Left cardiac atrium (tissue), 4 donors: ENCODE data around the gene RTN4RL1. TPM values are rescaled to one million over a fixed set of nuclear protein-coding genes. Genes with fewer than 3 reads are reported as not detected.
A peak's percentile ranks its signal among the peaks of the same experiment; 100 is the strongest.

Experiments
- ATAC-seq, 2 donors: fragments of 200-7000 bp; cut with Tn5 transposase; one replicate each; pipeline ENCODE4 v1.9.1; 2020; ENCODE audit warnings: mild to moderate bottlenecking in 2 of 2, moderate library complexity in 2 of 2
- DNase-seq: peaks from one replicate; pipeline ENCODE4 v3.0.0-alpha.2; 2020
- intact Hi-C, 2 donors: fragments of 100-400 bp; cut with DNase I; formaldehyde crosslinking; loops; one replicate each; pipeline versions ENCODE4 v1.14.1 to v1.15.1; 2022 to 2023
- total RNA-seq, 2 donors: library from RNA; stranded (reverse); fragmentation: NEBNext Ultra II Directional; extraction: Animal tissue kit (Norgen Biotek cat#: 25700); gene quantifications; one replicate each; pipeline ENCODE4 v1.2.1, GENCODE V29; 2021
- donor health status: DM: no; HTN: yes; CAD: no.
- donor health status: DM: no; HTN: yes; CAD: no; lungs with severe emphysema.
- donor health status: DM: yes; HTN: yes; CAD: no.
- donor health status: Dilated cardiomyopathy.

RTN4RL1 gene
- total RNA-seq, 2 donors from 2014 or later, result 6.2 to 7.6 TPM

- DNase-seq (peak; percentile 68), ATAC-seq (peak; percentile 86 to 94)
- intact Hi-C loops, result no loop called here
Observed at GRCh38 chr17:1947229-1947742, 77.8 kb downstream of the RTN4RL1 start.

- intact Hi-C loops, result no loop called here
- ATAC-seq (no peak), DNase-seq (no peak)
Observed at GRCh38 chr17:1946021-1946932, 78.9 kb downstream of the RTN4RL1 start.

DNA sequence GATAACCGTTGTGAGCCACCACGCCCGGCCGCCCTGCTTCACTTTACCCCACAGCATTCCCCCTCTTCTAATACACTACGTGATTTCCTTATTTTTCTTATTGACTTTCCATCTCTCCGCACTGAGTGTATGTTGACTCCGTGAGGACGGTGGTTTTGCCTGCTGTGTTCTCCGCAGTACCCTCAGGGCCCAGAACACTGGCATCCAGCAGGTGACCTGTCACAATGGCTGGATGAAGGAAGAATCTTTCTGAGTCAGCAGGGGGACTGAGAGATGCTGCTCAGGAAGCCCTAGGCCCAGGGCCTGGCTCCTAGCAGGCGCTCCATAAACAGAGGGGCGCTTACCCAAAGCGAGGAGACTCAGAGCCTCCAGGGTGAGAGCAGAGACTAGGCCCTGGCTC lies 79.5 kb downstream of the RTN4RL1 start:
- ATAC-seq (no peak), DNase-seq (no peak)
- intact Hi-C loops, result no loop called here

DNA sequence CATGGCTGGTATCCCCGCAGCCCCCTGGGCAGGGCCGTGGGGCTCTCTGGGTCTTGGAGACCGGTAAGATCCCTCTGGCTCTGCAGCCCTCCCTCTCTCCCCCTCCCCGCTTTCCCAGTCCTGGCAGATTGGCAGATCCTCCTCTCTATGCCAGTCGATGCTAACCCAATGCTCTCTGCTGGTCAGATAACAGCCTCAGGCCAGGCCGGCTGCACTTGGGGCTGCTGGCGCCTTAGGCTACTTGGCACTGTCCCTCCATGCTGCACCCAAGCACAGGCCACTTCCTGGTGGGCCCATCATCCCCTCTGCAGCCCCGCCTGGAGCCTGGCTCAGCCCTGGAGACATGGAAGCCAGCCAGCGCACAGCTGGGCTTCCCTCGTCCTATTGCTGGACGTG lies 81.7 kb downstream of the RTN4RL1 start:
- ATAC-seq (no peak), DNase-seq (no peak)
- intact Hi-C loops, result no loop called here

GRCh38 chr17:1942666-1943435 lies 82.3 kb downstream of the RTN4RL1 start:
- intact Hi-C loops, result no loop called here
- ATAC-seq (no peak), DNase-seq (no peak)

- DNase-seq (no peak), ATAC-seq (no peak)
- intact Hi-C loops, result no loop called here
Observed at GRCh38 chr17:1942066-1942365, 83.1 kb downstream of the RTN4RL1 start.

DNA sequence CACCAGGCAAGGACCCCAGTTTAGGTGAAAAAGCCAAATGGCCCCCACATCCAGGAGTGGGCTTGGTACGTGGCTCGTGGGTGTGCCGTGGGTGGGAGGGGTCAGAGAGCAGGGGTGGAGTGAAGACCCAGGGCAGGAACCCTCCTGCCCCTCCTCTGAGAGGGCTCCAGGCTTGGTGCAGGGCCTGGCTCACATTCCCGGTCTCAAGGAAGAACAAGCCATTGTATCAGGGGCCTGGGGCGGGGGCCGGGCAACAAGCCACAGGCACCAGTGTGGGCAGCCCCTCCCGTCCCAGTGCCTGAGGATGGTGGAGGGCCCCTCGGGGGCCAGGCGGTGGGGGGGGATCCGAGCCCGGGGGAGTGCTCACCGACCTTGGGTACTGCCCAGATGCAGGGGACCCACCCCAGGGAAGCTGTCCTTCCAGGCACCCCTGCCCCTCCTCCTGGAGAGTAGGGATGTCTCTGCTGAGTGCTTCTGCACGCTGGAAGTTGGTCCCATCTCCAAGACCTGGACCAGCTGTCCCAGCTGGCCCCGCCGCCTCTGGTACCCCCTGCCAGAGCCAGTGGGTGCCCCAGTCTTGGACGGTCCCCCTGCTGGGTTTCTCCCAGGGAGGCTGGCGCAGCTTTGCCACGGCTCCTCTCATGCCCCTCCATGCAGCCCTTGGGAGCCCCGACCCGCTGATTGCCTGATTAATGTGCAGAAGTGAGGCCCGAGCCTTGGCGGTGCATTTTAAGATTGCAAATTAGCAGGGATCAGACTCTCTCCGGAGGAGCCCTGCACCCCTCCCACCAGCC lies 83.7 kb downstream of the RTN4RL1 start:
- no peak for ATAC-seq
- intact Hi-C loops, result no loop called here
- DNase-seq, result no peak

DNA sequence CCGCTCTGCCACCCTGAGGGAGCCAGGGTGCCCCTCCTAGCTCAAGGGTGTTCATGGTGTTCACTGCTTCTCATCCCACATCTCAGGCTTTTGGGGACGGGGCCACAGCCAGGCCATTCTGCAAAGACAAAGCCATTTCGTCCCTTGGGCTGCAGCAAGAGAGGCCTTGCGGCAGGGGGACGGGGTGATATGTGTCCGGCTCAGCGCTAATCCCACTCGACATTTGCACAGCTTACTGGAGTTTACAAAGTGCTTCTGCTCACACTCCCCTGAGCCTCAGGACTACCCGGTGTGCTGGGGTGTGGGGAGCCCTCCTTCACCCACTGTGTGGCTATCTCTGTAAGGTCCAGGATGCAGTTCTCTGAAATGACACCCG lies 84.3 kb downstream of the RTN4RL1 start:
- intact Hi-C loops, result no loop called here
- DNase-seq (no peak), ATAC-seq (no peak)

- no peak for DNase-seq
- intact Hi-C loops, result no loop called here
- peak; percentile 23 to 67 for ATAC-seq
Observed at GRCh38 chr17:1939981-1940809, 84.9 kb downstream of the RTN4RL1 start.

DNA sequence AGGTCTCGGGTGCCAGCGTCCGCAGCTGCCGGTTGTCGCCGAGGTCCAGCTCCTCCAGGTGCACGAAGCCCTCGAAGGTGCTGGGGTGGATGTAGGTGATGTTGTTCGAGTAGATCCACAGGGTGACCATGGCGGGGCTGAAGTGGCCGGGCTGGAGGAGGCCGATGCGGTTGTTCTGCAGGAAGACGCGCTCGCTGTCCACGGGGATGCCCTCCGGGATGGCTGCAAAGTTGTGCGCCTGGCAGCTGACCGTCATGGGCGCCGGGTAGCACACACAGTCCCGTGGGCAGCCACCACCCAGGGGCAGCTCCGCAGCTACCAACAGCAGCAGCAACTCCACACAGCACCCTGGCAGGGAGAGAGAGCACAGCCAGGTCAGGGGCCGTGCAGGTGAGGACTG lies 87.7 kb downstream of the RTN4RL1 start:
- ATAC-seq (no peak), DNase-seq (no peak)
- intact Hi-C loops, result no loop called here

DNA sequence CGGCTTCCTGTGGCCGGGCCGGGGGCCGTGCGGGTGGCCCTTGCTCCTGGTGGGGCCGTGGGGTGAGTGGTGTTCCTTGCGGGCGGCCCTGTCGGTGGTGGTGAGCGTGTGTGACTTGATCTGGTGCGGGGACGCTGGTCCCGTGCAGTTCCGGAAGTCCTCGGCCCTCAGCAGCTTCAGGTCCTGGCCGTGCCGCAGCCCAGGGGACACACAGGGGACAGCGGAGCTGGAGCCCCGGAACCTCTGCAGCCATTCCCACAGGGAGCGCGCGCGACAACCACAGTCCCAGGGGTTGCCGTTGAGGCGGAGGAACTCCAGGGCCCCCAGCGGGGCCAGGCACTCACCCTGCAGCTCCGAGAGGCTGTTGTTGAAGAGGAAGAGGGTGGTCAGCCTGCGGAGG lies 88.4 kb downstream of the RTN4RL1 start:
- no peak for DNase-seq
- intact Hi-C loops, result no loop called here
- no peak for ATAC-seq

DNA sequence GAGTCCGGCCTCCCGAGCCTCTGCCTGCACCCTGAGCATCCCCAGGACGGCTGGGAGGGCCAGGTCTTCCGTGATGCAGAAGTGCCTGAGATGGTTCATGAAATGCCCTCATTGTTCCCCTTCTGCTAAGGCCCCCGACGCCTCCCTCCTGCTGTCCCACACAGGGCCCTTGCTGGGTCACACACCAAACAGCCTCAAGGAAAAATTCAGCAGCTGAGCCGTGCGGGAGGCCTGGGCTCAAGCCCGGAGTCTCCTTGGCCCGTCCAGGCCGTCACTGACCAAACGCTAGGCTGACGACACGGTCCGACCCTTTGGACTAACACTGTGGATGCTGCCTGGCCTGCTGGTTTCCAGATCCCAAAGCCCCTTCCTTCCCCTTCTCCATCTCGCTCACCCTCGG lies 90.2 kb downstream of the RTN4RL1 start:
- ATAC-seq (no peak), DNase-seq (no peak)
- intact Hi-C loops, result no loop called here

- DNase-seq (no peak), ATAC-seq (no peak)
- intact Hi-C loops, result no loop called here
Observed at GRCh38 chr17:1933875-1934715, 91.0 kb downstream of the RTN4RL1 start.

- intact Hi-C loops, result no loop called here
- ATAC-seq (peak; percentile 51 to 66), DNase-seq (peak; percentile 52)
Observed at GRCh38 chr17:1931844-1932579, 93.1 kb downstream of the RTN4RL1 start.

DNA sequence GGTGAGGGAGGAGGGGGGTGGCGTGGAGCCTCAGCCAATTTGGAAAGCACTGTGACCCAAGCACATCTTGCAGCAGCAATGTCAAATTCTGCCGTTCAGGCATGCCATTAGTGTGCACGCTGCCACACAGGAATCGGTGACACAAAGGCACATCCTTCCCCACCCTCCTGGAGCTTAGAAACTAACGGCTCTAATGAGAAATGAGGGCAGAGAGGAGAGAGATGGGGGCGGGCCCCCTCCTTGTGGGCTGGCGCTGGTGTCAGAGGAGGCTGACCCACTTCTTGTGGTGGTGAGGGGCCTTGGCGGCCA lies 94.8 kb downstream of the RTN4RL1 start:
- ATAC-seq (peak in 1 of 2 donors; percentile 9), DNase-seq (no peak)
- intact Hi-C loops, result no loop called here

GRCh38 chr17:1928976-1929375 lies 96.2 kb downstream of the RTN4RL1 start:
- ATAC-seq, result peak; percentile 88 to 89

GRCh38 chr17:1920948-1921351 lies 104.2 kb downstream of the RTN4RL1 start:
- intact Hi-C loops, result loop anchor here in 1 of 2 donors (5.0 kb wide), 1 partner anchor 106 kb away; the partner anchor contains the start of gene RTN4RL1
- ATAC-seq, result peak; percentile 39 to 53
- DNase-seq, result no peak

More at GRCh38 chr17:1928976-1929375, 96.2 kb downstream of the RTN4RL1 start:
- peak; percentile 71 for DNase-seq
- intact Hi-C loops, result no loop called here
